Neural crest cell (in vitro differentiated cells): Measurements from ENCODE around the gene CDK17. TPM values are rescaled to one million over a fixed set of nuclear protein-coding genes. Genes with fewer than 3 reads are reported as not detected.

ENCODE experiments used
- DNase-seq: peaks from one replicate; pipeline ENCODE4 v3.0.0; 2021; ENCODE audit warnings: low read depth, mixed read lengths, low spot score
- H3K27ac Mint-ChIP-seq: one replicate; pipeline ENCODE4 v1.8.0; 2021; ENCODE audit warnings: mild to moderate bottlenecking, mixed read lengths; ENCODE audit not compliant: unreplicated experiment
- H3K27me3 Mint-ChIP-seq: 2 replicates; pipeline ENCODE4 v1.8.0; 2021; ENCODE audit warnings: low read depth, mild to moderate bottlenecking, mixed read lengths
- H3K36me3 Mint-ChIP-seq: 2 replicates; pipeline ENCODE4 v1.8.0; 2021; ENCODE audit warnings: low read depth, mild to moderate bottlenecking, mixed read lengths
- H3K4me1 Mint-ChIP-seq: 2 replicates; pipeline ENCODE4 v1.8.0; 2021; ENCODE audit warnings: mixed read lengths
- H3K4me3 Mint-ChIP-seq: one replicate; pipeline ENCODE4 v1.8.0; 2021; ENCODE audit warnings: mild to moderate bottlenecking, mixed read lengths
- H3K9me3 Mint-ChIP-seq: 2 replicates; pipeline ENCODE4 v1.8.0; 2021; ENCODE audit warnings: mixed read lengths
- CTCF ChIP-seq: fragments of 200-600 bp; sonication (generic); conservative IDR thresholded peaks from 2 replicates; pipeline ENCODE4 v1.5.0; 2021; ENCODE audit warnings: antibody characterized with exemption, mild to moderate bottlenecking
- total RNA-seq: library from RNA; stranded (reverse); gene quantifications from 2 replicates; pipeline ENCODE4 v1.2.1, GENCODE V29; 2021

CDK17 gene
- total RNA-seq, 1 donor from 2014 or later, result 33.4 TPM

- no peak overlapping the region for H3K27ac Mint-ChIP-seq
- H3K4me3 Mint-ChIP-seq, result no peak overlapping the region
- DNase-seq, result no peak
- no peaks in the 10 kb centered on the region for H3K9me3 Mint-ChIP-seq
- H3K4me1 Mint-ChIP-seq, result peaks cover 8% of the 10 kb centered on the region
- H3K36me3 Mint-ChIP-seq, result peaks cover 12% of the 10 kb centered on the region
- no peaks in the 10 kb centered on the region for H3K27me3 Mint-ChIP-seq
- no peak for TF ChIP-seq CTCF
Observed at GRCh38 chr12:96244826-96245225, 155.4 kb downstream of the CDK17 start.

DNA sequence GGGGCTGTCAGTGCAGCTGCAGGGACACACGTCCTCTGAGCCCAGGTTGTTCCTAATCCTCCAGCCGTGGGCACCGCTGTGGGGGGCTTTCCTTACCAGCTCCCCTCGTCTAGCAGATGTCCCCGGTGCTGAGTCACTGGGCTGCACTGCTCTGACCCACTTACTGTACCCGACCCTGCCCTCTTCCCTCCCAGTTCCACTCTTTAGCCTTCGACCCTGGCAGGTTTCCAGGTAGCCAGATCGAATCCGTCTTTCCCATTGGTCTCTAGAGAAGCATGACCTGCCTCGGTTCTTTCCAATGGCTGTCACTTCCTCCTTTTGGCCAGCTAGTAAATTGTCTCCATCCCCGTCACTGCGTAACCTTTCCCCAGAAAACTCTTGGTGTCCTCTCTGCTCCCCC lies 157.6 kb downstream of the CDK17 start:
- Mint-ChIP-seq H3K36me3 (peaks cover 6% of the 10 kb centered on the region), H3K4me1 (peaks cover 8% of the 10 kb centered on the region), H3K4me3 (no peak overlapping the region), H3K27ac (no peak overlapping the region), H3K27me3 (no peaks in the 10 kb centered on the region), H3K9me3 (no peaks in the 10 kb centered on the region)
- no peak for TF ChIP-seq CTCF
- no peak for DNase-seq

GRCh38 chr12:96241846-96242256 lies 158.4 kb downstream of the CDK17 start:
- Mint-ChIP-seq H3K4me3 (no peak overlapping the region), H3K4me1 (peaks cover 8% of the 10 kb centered on the region), H3K27ac (no peak overlapping the region), H3K9me3 (no peaks in the 10 kb centered on the region), H3K27me3 (no peaks in the 10 kb centered on the region), H3K36me3 (peaks cover 3% of the 10 kb centered on the region)
- TF ChIP-seq CTCF, result no peak
- DNase-seq, result no peak

DNA sequence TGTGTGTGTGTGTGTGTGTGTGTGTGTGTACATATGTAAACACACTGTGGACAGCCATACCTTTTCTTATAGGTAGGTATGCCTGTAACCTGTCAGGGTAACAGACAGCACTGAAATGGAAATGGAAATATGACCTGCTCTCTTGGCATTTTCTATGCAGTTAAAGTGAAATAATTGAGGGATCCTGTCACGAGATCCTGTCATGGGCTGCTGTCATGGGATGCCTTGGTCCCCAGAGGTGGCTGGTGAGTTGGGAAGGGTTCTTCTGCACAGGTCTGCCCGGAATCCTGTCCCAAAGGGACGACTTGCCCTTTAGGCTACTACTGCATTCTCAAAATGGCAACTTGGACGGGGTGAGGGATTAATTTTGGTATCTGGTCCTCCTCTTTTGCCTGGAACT lies 158.8 kb downstream of the CDK17 start:
- Mint-ChIP-seq H3K4me1 (peaks cover 8% of the 10 kb centered on the region), H3K27ac (no peak overlapping the region), H3K9me3 (no peaks in the 10 kb centered on the region), H3K4me3 (no peak overlapping the region), H3K36me3 (no peaks in the 10 kb centered on the region), H3K27me3 (no peaks in the 10 kb centered on the region)
- no peak for TF ChIP-seq CTCF
- DNase-seq, result no peak

- Mint-ChIP-seq H3K4me1 (peaks cover 8% of the 10 kb centered on the region), H3K27ac (peak overlapping the region; percentile 6), H3K9me3 (no peaks in the 10 kb centered on the region), H3K27me3 (no peaks in the 10 kb centered on the region), H3K4me3 (no peak overlapping the region), H3K36me3 (no peaks in the 10 kb centered on the region)
- no peak for TF ChIP-seq CTCF
- DNase-seq, result no peak
Observed at GRCh38 chr12:96240656-96241055, 159.6 kb downstream of the CDK17 start.
